ENCODE measurements around the gene NOTCH4.

Gene NOTCH4

GRCh38 chr6:32154514-32155161 is 69.2 kb downstream of the NOTCH4 start:
- no peak for FAIRE-seq

GRCh38 chr6:32153564-32154513 is 70.0 kb downstream of the NOTCH4 start, which contains the start of gene PPT2:
Gene PPT2, plus strand, starts transcription at chr6:32154141. Its CDS starts 454 bp downstream, at chr6:32154595.
- no peak for FAIRE-seq

GRCh38 chr6:32152769-32153563 is 70.9 kb downstream of the NOTCH4 start:
- FAIRE-seq, result no peak

- FAIRE-seq, result no peak
Observed at GRCh38 chr6:32151863-32152768, 71.8 kb downstream of the NOTCH4 start, which contains the start of gene PRRT1. Gene PRRT1, minus strand, starts transcription at chr6:32151939. Its CDS starts 112 bp downstream, at chr6:32151827.

GRCh38 chr6:32151181-32151862 is 72.5 kb downstream of the NOTCH4 start:
- FAIRE-seq, result no peak

- no peak for FAIRE-seq
Observed at GRCh38 chr6:32149932-32150870, 73.7 kb downstream of the NOTCH4 start.

GRCh38 chr6:32149092-32149755 is 74.6 kb downstream of the NOTCH4 start:
- no peak for FAIRE-seq

- no peak for FAIRE-seq
Observed at GRCh38 chr6:32148289-32149091, 75.4 kb downstream of the NOTCH4 start.

- FAIRE-seq, result no peak
Observed at GRCh38 chr6:32147401-32148132, 76.3 kb downstream of the NOTCH4 start.

- no peak for FAIRE-seq
Observed at GRCh38 chr6:32146687-32147086, 77.2 kb downstream of the NOTCH4 start.

GRCh38 chr6:32146287-32146686 is 77.6 kb downstream of the NOTCH4 start:
- FAIRE-seq, result no peak
